Measurements from ENCODE around the gene TRIM32. TPM values are rescaled to one million over a fixed set of nuclear protein-coding genes. Genes with fewer than 3 reads are reported as not detected.

TRIM32 gene
- total RNA-seq, 1 donor from 2014 or later, result 11.0 TPM

DNA sequence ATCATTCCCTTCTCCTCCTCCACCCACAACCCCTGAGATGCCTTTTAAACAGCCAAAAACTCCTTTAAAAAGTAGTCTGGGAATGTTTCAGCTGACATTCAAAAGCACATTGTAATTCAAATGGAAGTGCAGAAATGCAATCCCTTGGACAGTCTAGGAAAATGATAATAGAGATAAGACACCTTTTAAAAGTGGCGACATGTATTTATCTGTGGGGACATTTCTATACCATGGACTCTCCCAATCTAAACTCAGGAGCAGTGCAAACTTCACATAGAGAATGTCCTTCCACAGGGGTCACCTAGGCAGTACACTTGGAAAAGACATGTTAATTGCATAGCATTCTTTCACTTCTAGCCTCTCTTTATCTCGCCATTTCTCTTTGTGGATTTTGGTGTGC lies 33.0 kb downstream of the TRIM32 start:
- peaks cover 4 to 5% (median 5%) of the 10 kb centered on the region in 3 donors for H3K4me1 ChIP-seq (ENCODE audit: control insufficient read depth in 3 of 3, insufficient read depth in 3 of 3, low read length in 3 of 3)
- no peak overlapping the region for H3K27ac ChIP-seq (ENCODE audit: low read depth, low read length)
- no peaks in the 10 kb centered on the region for H3K36me3 ChIP-seq (ENCODE audit: control insufficient read depth in 3 of 3, insufficient read depth in 3 of 3, low read length in 3 of 3)
- no peak overlapping the region for H3K4me3 ChIP-seq (ENCODE audit: low read length in 3 of 3)
- no peaks in the 10 kb centered on the region for H3K27me3 ChIP-seq (ENCODE audit: control insufficient read depth in 3 of 3, insufficient read depth in 3 of 3, low read length in 3 of 3)
- no peaks in the 10 kb centered on the region for H3K9me3 ChIP-seq (ENCODE audit: control insufficient read depth in 3 of 3, low read length in 3 of 3)
- H3K9ac ChIP-seq (ENCODE audit: low read depth in 1 of 3, low read length in 3 of 3), result no peak overlapping the region

DNA sequence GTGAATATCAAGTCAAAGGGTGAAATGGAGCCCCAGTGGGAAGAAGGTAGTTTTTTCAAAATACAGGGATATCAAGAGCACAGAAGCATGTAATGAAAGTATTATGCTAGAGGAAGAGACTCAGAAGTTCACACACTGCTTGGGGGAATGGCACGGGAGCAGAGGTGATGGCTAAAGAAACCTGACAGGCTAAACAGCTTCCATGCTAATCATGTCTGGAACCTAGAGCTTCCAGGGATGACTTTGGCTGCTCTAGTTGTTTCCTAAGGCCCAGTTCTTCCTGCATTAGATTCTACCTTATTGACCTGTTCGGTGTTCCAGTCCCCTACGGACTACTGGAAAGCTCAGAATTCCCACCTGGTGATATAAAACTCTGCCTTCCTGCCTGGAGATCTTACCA lies 34.3 kb downstream of the TRIM32 start:
- no peaks in the 10 kb centered on the region for H3K36me3 ChIP-seq (ENCODE audit: control insufficient read depth in 3 of 3, insufficient read depth in 3 of 3, low read length in 3 of 3)
- no peak overlapping the region for H3K9ac ChIP-seq (ENCODE audit: low read depth in 1 of 3, low read length in 3 of 3)
- no peaks in the 10 kb centered on the region for H3K9me3 ChIP-seq (ENCODE audit: control insufficient read depth in 3 of 3, low read length in 3 of 3)
- peaks cover 3 to 5% (median 4%) of the 10 kb centered on the region in 3 donors for H3K4me1 ChIP-seq (ENCODE audit: control insufficient read depth in 3 of 3, insufficient read depth in 3 of 3, low read length in 3 of 3)
- no peak overlapping the region for H3K27ac ChIP-seq (ENCODE audit: low read depth, low read length)
- no peak overlapping the region for H3K4me3 ChIP-seq (ENCODE audit: low read length in 3 of 3)
- no peaks in the 10 kb centered on the region for H3K27me3 ChIP-seq (ENCODE audit: control insufficient read depth in 3 of 3, insufficient read depth in 3 of 3, low read length in 3 of 3)

DNA sequence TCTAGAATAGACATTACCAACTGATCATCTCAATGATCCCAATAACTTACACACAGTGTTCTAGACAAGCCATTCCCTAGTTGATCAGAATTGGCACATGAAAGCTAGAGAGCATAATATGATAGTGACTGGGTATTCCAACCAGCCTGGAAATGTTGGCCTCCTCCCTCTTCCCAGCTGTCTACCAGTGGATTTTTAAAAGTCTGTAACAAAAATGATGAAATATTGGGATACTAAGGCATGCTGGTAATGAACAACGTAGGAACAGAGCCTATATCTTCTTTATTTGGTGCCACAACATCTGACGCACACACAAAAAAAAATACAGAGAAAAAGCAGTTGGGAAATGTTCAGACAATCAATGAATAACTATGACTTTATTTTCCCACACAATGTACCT lies 34.8 kb downstream of the TRIM32 start:
- Histone ChIP-seq H3K9ac (ENCODE audit: low read depth in 1 of 3, low read length in 3 of 3) (no peak overlapping the region), H3K4me1 (ENCODE audit: control insufficient read depth in 3 of 3, insufficient read depth in 3 of 3, low read length in 3 of 3) (peaks cover 1 to 3% (median 3%) of the 10 kb centered on the region in 3 donors), H3K9me3 (ENCODE audit: control insufficient read depth in 3 of 3, low read length in 3 of 3) (no peaks in the 10 kb centered on the region)

DNA sequence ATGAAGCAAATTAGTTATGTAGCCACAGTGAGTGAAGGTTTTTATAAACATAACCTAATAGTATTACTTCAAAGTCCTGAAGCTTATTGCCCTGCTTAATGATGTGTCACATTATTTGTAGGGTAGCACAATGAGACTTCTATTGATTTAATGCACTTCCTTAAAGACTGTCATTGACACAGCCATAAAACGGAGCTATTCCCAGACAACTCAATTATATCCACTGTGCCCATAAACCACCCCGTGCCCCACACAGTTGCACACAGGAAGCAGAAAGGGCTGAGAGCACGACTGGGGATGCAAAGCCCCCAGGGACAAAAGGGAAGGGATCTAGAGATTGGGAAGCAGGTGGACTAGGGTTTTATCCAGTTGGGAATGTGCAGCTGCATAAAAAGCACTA lies 37.0 kb downstream of the TRIM32 start:
- Histone ChIP-seq H3K9ac (ENCODE audit: low read depth in 1 of 3, low read length in 3 of 3) (no peak overlapping the region), H3K36me3 (ENCODE audit: control insufficient read depth in 3 of 3, insufficient read depth in 3 of 3, low read length in 3 of 3) (no peaks in the 10 kb centered on the region), H3K9me3 (ENCODE audit: control insufficient read depth in 3 of 3, low read length in 3 of 3) (no peaks in the 10 kb centered on the region), H3K4me3 (ENCODE audit: low read length in 3 of 3) (no peak overlapping the region), H3K4me1 (ENCODE audit: control insufficient read depth in 3 of 3, insufficient read depth in 3 of 3, low read length in 3 of 3) (no peaks in the 10 kb centered on the region), H3K27ac (ENCODE audit: low read depth, low read length) (no peak overlapping the region), H3K27me3 (ENCODE audit: control insufficient read depth in 3 of 3, insufficient read depth in 3 of 3, low read length in 3 of 3) (no peaks in the 10 kb centered on the region)

More for the DNA sequence above, 34.8 kb downstream of the TRIM32 start:
- Histone ChIP-seq H3K36me3 (ENCODE audit: control insufficient read depth in 3 of 3, insufficient read depth in 3 of 3, low read length in 3 of 3) (no peaks in the 10 kb centered on the region), H3K4me3 (ENCODE audit: low read length in 3 of 3) (no peak overlapping the region), H3K27me3 (ENCODE audit: control insufficient read depth in 3 of 3, insufficient read depth in 3 of 3, low read length in 3 of 3) (no peaks in the 10 kb centered on the region), H3K27ac (ENCODE audit: low read depth, low read length) (no peak overlapping the region)

DNA sequence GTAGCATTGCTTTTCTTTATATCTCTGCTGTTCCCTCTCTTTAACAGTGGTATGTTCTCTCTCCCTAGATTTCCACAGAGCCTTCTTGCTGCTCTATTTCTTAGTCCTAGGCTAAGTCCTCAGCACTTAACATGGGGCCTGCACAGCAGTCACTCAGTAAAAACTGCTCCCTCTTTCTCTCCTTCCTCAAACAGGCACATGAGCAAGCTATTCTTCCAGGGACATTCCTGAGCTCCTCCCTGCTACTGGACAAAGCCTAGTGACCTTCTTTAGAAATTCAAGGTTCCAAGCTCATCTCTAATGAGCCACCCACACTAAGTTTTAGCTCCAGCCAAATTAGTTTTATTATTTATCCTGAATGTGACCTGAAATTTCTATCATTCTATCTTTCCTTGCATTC lies 39.5 kb downstream of the TRIM32 start:
- H3K27me3 ChIP-seq (ENCODE audit: control insufficient read depth in 3 of 3, insufficient read depth in 3 of 3, low read length in 3 of 3), result no peaks in the 10 kb centered on the region
- H3K9ac ChIP-seq (ENCODE audit: low read depth in 1 of 3, low read length in 3 of 3), result no peak overlapping the region
- H3K9me3 ChIP-seq (ENCODE audit: control insufficient read depth in 3 of 3, low read length in 3 of 3), result no peaks in the 10 kb centered on the region
- H3K4me1 ChIP-seq (ENCODE audit: control insufficient read depth in 3 of 3, insufficient read depth in 3 of 3, low read length in 3 of 3), result no peaks in the 10 kb centered on the region
- no peak overlapping the region for H3K27ac ChIP-seq (ENCODE audit: low read depth, low read length)
- no peak overlapping the region for H3K4me3 ChIP-seq (ENCODE audit: low read length in 3 of 3)
- H3K36me3 ChIP-seq (ENCODE audit: control insufficient read depth in 3 of 3, insufficient read depth in 3 of 3, low read length in 3 of 3), result no peaks in the 10 kb centered on the region

DNA sequence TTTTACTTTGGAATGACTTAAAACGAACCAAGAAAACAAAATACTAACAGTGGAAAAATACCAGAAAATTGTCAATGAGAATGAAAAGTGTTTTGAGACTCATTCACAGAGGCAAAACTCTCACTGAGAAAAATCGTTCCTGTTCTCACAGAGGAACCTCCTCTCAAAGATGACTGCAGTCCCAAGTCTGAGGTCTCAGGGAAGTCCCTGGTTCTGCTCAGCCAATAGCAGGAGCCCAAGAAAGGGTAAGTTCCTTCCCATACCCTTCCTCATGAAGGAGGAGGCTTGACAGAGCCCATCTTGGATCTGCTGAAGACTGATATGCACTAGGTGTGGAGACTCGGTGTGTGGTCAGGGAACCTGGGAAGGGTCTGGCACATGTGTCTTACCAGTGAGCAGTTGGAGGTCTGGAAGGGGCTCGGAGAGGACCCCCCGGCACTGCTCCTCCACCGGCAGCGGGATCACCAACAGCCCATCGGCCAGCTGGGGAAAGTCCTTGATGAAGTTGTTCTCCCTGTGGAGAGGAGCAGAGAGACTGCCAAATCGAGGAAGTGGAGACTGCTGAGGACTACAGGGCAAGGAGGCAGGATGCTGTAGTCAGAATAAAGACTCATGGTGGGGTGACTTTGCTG lies 46.0 kb downstream of the TRIM32 start:
- Histone ChIP-seq H3K27me3 (ENCODE audit: control insufficient read depth in 3 of 3, insufficient read depth in 3 of 3, low read length in 3 of 3) (no peaks in the 10 kb centered on the region), H3K9ac (ENCODE audit: low read depth in 1 of 3, low read length in 3 of 3) (no peak overlapping the region), H3K4me1 (ENCODE audit: control insufficient read depth in 3 of 3, insufficient read depth in 3 of 3, low read length in 3 of 3) (peaks cover 0 to 6% (median 4%) of the 10 kb centered on the region in 3 donors), H3K4me3 (ENCODE audit: low read length in 3 of 3) (no peak overlapping the region), H3K9me3 (ENCODE audit: control insufficient read depth in 3 of 3, low read length in 3 of 3) (no peaks in the 10 kb centered on the region), H3K36me3 (ENCODE audit: control insufficient read depth in 3 of 3, insufficient read depth in 3 of 3, low read length in 3 of 3) (no peaks in the 10 kb centered on the region), H3K27ac (ENCODE audit: low read depth, low read length) (no peak overlapping the region)

DNA sequence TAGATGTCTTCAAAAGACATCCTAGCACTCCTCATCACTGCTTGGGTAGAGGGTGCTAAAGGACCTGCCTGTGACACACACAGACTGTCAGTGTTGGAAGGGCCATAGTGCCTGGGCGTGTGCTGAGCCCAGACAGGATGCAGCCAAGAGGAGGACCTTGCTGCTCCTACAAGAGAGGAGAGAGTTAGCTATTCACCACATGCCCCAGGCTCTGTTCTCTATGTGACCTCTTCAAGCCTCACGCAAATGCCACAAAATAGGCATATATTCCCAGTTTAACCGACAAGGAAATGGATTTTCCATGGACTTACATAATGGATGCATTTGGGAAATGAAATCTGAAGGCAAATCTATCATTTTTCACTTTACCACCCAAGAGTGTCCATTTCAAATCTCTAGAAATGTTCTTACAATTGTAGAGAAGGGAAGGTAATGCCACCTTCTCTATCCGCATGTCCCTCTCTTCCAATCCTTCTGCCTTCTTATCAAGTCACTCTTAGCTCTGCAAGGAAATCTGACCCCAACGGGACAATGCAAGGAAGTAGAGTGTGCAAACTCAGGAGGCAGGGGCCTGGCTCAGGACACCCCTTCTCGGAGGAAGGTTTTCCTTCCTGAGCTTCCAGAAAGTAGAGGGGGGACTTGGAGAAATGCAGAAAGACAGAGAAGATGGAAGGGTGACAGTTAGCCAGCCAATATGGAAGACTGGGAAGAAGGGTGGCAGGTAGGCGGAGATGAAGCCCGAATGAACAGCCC lies 49.5 kb downstream of the TRIM32 start:
- H3K27me3 ChIP-seq (ENCODE audit: control insufficient read depth in 3 of 3, insufficient read depth in 3 of 3, low read length in 3 of 3), result no peaks in the 10 kb centered on the region
- H3K9me3 ChIP-seq (ENCODE audit: control insufficient read depth in 3 of 3, low read length in 3 of 3), result no peaks in the 10 kb centered on the region
- no peaks in the 10 kb centered on the region for H3K36me3 ChIP-seq (ENCODE audit: control insufficient read depth in 3 of 3, insufficient read depth in 3 of 3, low read length in 3 of 3)
- no peak overlapping the region for H3K27ac ChIP-seq (ENCODE audit: low read depth, low read length)
- peak overlapping the region in 1 of 3 donors; percentile 58 for H3K4me3 ChIP-seq (ENCODE audit: low read length in 3 of 3)
- H3K4me1 ChIP-seq (ENCODE audit: control insufficient read depth in 3 of 3, insufficient read depth in 3 of 3, low read length in 3 of 3), result peaks cover 0 to 6% (median 4%) of the 10 kb centered on the region in 3 donors
- peak overlapping the region in 1 of 3 donors; percentile 4 for H3K9ac ChIP-seq (ENCODE audit: low read depth in 1 of 3, low read length in 3 of 3)

DNA sequence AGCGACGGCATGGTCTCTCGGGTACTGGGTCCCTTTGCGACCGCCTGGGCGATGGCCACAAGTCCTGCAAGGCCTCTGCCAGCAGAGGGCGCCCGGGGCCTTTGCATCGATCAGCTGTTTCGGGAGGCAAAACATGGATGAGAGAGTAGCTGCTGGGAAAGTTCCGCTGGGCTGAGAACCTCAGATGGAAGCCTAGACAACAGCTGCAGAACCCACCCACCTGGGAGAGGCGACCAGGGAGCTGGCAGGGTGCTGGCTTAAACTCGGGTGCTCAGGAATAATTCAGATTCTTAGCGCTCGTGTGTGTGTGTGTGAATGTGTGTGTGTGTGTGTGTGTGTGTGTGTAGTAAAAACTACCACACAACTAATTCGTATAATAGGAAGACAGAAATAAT lies 50.0 kb downstream of the TRIM32 start:
- Histone ChIP-seq H3K9ac (ENCODE audit: low read depth in 1 of 3, low read length in 3 of 3) (peak overlapping the region in 2 of 3 donors; percentile 4 to 64), H3K4me1 (ENCODE audit: control insufficient read depth in 3 of 3, insufficient read depth in 3 of 3, low read length in 3 of 3) (peaks cover 0 to 6% (median 4%) of the 10 kb centered on the region in 3 donors), H3K9me3 (ENCODE audit: control insufficient read depth in 3 of 3, low read length in 3 of 3) (no peaks in the 10 kb centered on the region), H3K27ac (ENCODE audit: low read depth, low read length) (no peak overlapping the region), H3K36me3 (ENCODE audit: control insufficient read depth in 3 of 3, insufficient read depth in 3 of 3, low read length in 3 of 3) (no peaks in the 10 kb centered on the region), H3K4me3 (ENCODE audit: low read length in 3 of 3) (peak overlapping the region in 2 of 3 donors; percentile 38 to 58), H3K27me3 (ENCODE audit: control insufficient read depth in 3 of 3, insufficient read depth in 3 of 3, low read length in 3 of 3) (no peaks in the 10 kb centered on the region)

DNA sequence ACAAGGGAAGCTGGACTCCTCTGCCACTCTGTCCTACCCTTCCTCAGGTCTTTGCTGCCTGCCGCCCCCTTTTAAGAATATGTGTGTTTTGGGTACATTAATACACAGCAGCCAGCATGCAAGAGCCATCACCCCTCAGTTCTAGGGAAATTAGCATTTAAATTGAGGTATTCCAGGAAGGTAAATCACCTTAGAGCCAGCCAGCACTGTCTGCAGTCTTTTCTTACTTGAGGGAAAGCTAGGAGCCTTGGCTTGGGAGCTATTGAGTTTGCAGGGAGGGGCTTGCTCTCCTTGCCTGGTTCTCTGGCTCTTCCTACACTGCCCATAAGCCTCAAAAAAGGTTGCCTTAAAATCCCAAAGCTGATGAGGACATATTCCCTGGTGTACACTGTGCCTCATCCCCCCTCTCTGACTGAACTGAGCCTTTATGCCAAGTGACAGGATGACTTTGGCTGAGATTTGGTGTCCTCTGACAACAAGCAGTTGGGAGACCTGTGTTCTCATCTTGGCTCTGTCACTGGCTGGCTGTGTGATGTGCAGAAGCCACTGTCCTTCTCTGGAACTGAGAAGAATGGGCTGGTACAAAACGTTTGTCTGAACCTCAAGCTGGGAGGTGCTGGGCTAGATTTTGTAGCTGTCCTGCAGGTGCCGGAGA lies 54.1 kb downstream of the TRIM32 start:
- no peaks in the 10 kb centered on the region for H3K27me3 ChIP-seq (ENCODE audit: control insufficient read depth in 3 of 3, insufficient read depth in 3 of 3, low read length in 3 of 3)
- peaks cover 0 to 6% (median 4%) of the 10 kb centered on the region in 3 donors for H3K4me1 ChIP-seq (ENCODE audit: control insufficient read depth in 3 of 3, insufficient read depth in 3 of 3, low read length in 3 of 3)
- H3K4me3 ChIP-seq (ENCODE audit: low read length in 3 of 3), result no peak overlapping the region
- H3K9ac ChIP-seq (ENCODE audit: low read depth in 1 of 3, low read length in 3 of 3), result no peak overlapping the region
- no peaks in the 10 kb centered on the region for H3K9me3 ChIP-seq (ENCODE audit: control insufficient read depth in 3 of 3, low read length in 3 of 3)
- no peaks in the 10 kb centered on the region for H3K36me3 ChIP-seq (ENCODE audit: control insufficient read depth in 3 of 3, insufficient read depth in 3 of 3, low read length in 3 of 3)
- no peak overlapping the region for H3K27ac ChIP-seq (ENCODE audit: low read depth, low read length)

DNA sequence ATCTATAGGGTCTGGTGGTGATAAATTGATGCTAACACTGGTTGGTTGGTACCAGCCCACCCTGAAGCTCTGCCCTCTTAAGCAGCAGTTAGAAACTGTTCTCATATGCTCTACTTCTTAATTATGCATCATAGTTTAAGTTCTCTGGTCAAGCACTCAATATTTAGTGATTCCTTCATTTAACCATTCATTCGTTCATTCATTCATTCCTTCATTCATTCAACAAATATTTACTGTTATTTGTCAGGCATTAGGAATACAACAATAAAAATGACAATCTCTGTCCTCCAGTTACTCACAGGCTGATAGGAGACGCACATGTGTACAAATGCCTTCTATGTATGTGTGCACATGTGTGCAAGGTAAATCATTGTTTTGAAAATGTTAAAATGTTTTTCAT lies 54.6 kb downstream of the TRIM32 start:
- H3K9ac ChIP-seq (ENCODE audit: low read depth in 1 of 3, low read length in 3 of 3), result no peak overlapping the region
- peaks cover 0 to 5% (median 3%) of the 10 kb centered on the region in 3 donors for H3K4me1 ChIP-seq (ENCODE audit: control insufficient read depth in 3 of 3, insufficient read depth in 3 of 3, low read length in 3 of 3)
- no peaks in the 10 kb centered on the region for H3K9me3 ChIP-seq (ENCODE audit: control insufficient read depth in 3 of 3, low read length in 3 of 3)
- H3K27me3 ChIP-seq (ENCODE audit: control insufficient read depth in 3 of 3, insufficient read depth in 3 of 3, low read length in 3 of 3), result no peaks in the 10 kb centered on the region
- H3K27ac ChIP-seq (ENCODE audit: low read depth, low read length), result no peak overlapping the region
- H3K4me3 ChIP-seq (ENCODE audit: low read length in 3 of 3), result no peak overlapping the region
- H3K36me3 ChIP-seq (ENCODE audit: control insufficient read depth in 3 of 3, insufficient read depth in 3 of 3, low read length in 3 of 3), result no peaks in the 10 kb centered on the region
